NCI-H146 (cell line): ENCODE results near the gene MIOS.
"Not testable (repeated sequence)": the region's sequence is repeated elsewhere in the genome, so short reads cannot be mapped to it uniquely, and the experiment has no call there.

Experiments used
- DNase-seq: peaks from one replicate; lab custom pipeline; 2025; lab: John Stamatoyannopoulos, UW

The MIOS gene

DNA sequence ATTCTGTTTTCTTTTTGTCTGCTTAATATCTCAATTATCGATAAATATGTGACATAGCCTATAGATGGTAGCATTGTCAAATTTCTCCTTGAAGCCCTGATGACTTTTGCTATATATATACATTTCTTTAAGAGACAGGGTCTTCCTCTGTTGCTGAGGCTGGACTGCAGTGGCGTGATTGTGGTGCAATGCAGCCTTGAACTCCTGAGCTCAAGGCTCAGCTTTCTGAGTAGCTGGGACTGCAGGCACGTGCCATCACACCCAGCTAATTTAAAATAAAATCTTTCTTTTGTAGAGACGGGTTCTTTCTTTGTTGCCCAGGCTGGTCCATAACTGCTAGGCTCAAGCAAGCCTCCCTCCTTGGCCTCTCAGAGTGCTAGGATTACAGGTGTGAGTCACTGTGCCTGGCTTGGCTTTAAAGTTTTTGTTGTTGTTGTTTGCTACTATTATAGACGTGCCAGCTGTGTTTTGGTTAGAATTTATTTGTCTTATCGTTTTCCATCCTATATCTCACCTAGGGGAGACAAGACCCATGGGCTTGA, 80.9 kb downstream of the MIOS start:
- no peak for DNase-seq

DNA sequence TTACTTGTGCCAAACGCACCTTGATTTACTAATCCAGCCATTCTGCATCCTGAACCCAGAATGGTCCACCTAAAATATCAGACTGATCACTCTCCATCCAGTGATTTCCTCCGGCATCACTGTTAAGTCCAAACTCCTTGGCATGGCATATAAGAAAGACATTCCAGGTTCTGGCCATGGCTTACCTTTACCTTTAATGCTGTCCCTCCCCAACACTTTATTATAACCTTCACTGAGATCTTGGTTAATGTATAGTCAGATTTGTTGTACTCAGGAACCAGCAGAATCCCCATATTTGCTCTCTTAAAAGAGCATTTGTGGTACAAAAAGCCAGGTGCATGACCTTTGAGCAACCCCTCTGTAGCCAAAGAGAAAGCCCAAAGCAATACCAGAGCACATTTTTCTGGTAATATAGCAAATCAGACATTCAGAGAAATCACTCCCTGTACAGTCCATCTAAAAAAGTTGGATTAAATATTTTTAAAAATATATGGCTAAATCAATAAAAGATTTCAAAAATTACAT, 84.1 kb downstream of the MIOS start:
- DNase-seq, result no peak

DNA sequence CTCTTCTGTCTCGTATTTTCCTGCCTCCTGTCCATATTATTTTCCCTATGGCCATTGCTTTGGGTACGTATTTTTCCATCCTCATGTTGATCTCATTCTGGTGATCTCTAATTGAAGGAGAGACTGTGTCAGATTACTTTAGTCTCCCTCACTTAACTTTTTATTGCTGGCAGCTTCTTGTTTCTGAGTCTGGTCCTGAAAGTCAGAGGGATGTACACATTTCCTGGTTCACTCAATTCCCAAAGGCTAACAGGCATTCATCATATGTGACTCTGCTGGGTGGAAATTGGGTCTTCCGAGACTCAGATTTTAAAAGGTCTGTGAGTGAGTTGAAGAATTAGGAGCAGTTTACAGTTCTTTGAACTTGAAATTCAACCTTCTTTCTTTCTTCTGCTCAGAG, 84.8 kb downstream of the MIOS start:
- no peak for DNase-seq

DNA sequence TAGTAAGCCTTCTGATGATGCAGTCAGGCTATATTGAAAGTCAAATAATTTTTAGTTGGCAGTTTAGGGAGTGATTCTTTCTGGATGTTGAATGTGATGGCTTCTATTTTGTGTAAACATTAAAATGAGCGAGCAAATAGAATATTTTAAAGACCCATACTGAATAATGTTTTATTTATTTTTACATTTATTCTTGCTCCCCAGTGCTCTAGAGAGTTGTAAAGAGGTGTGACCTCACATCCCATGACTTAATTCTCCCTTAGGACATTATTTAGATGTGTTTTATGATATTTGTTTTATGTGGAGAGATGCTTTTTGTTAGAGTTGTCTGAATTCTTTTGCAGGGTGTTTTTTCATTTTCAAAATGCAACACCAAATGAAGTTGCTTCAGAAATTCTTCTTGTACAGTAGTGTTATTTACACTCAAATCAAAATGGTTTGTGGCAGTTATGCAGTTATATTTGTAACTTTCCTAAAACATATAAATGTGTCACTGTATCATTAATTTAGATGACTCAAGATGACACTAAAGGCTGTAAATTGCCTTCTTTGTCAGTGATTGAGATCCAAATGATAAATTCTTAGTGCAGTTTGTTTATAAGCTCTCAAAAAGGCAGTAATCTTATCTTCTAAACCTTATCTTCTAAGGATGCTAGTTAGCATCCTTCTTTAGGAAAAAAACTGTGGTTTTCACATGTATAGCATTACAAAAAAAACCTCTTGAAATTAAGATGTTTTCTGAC, 86.3 kb downstream of the MIOS start:
- no peak for DNase-seq

DNA sequence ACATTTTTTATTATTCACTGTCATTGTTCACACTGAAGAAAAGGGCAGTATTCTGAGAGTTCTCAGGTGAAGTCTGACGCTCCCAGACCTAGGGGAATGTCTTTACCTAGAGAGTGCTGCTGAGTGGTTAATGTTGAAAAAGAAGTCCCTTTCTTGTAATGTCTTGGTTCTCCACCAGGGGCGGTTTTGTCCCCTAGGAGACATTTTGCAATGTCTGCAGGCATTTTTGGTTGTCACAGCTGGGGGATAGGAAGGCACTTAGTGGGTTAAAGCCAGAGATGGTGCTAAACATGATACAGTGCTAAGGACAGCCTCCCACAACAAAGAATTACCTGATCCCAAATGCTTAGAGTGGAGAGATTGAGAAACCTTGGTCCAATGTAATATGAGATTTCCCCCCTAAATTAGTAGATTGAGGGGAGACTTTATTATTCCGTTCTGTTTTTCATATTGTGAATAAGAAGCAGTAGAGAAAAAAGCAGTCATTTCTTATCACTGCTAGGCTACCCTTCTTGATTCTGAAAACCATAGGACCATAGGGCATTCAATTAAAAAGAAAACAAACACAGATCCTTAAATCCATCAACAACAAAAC, 87.0 kb downstream of the MIOS start:
- DNase-seq, result peak; percentile 3

DNA sequence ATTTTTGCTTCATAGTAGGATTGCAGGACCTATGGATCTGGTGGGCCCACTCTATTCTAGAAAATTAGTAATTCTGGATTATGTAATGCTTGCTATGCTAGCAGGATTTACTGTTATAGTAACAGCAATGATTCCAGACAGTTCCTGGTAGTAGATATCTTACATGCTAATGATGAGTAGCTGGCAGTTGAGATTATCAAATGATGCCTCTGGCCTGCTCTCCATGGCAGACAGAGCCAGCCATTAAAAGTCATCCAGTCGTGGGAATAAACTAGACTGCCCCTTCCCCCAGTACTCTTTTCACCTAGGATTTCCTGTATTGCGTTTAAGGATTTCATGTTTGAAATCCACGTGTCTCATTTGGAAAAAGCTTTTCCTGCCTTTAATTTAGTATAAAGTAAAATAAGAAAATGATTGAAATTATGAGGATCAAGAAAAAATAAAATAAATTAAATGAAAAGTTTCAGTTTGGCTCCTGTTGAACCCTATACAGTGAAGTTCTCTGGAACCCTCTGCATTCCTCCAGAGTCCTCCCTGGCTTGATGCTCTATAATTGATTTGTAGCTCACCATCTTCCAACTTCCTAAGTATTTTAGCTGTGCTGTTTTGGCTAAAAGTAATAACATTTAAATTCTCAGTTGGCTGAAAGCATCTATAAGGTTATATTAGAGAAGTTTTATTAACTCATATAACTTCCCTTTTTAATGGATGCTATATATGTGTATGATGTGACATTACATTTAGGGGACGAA, 88.5 kb downstream of the MIOS start:
- DNase-seq, result no peak

DNA sequence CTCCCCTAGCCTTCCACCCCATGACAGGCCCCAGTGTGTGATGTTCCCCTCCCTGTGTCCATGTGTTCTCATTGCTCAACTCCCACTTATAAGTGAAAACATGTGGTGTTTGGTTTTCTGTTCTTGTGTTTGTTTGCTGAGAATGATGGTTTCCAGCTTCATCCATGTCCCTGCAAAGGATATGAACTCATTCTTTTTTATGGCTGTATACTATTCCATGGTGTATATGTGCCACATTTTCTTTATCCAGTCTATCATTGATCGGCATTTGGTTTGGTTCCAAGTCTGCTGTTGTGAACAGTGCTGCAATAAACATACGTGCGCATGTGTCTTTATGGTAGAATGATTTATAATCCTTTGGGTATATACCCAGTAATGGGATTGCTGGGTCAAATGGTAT, 89.8 kb downstream of the MIOS start:
- not testable (repeated sequence) for DNase-seq
